ENCODE measurements around the gene MEIS1.

DNA sequence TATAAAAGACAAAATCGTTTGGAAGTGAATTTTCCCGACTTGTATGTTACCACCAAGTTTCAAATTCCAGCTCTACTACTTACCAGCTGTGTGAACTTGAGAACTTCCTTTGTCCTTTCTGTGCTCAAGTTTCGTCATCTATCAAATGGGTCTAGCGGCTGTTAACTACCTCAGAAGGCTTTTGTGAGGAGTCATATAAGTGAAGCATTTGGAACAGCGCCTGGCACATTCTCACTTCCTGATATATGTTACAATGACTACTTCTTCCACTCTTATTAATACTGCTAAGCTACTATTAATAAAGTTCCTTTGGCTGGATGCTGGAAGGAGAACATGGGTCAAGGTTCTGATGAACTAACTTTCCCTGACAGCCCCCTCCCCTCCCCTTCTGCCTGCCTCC is 104.5 kb downstream of the MEIS1 start:
- TF ChIP-seq, protein P1, sequence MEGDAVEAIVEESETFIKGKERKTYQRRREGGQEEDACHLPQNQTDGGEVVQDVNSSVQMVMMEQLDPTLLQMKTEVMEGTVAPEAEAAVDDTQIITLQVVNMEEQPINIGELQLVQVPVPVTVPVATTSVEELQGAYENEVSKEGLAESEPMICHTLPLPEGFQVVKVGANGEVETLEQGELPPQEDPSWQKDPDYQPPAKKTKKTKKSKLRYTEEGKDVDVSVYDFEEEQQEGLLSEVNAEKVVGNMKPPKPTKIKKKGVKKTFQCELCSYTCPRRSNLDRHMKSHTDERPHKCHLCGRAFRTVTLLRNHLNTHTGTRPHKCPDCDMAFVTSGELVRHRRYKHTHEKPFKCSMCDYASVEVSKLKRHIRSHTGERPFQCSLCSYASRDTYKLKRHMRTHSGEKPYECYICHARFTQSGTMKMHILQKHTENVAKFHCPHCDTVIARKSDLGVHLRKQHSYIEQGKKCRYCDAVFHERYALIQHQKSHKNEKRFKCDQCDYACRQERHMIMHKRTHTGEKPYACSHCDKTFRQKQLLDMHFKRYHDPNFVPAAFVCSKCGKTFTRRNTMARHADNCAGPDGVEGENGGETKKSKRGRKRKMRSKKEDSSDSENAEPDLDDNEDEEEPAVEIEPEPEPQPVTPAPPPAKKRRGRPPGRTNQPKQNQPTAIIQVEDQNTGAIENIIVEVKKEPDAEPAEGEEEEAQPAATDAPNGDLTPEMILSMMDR (IDR thresholded peaks at IDR 0.05), result no peak
- TF ChIP-seq POLR2A (IDR thresholded peaks at IDR 0.05), result no peak

Measured in lower leg skin (tissue), 3 donors.